Activated naive CD8-positive, alpha-beta T cell treated with anti-CD3 and anti-CD28 coated beads, Interleukin-2, amount 50 U/mL, for 24 hours (primary cell): ENCODE measurements around the gene ADAMTS10.
"Not testable (repeated sequence)": the region's sequence is repeated elsewhere in the genome, so short reads cannot be mapped to it uniquely, and the experiment has no call there.

Experiments used
- ATAC-seq: fragments of 150-1000 bp; cut with Tn5 transposase; one replicate; pipeline ENCODE4 v1.10.0; 2021
- DNase-seq: peaks from one replicate; pipeline ENCODE4 v3.0.0; 2021
- H3K27ac Mint-ChIP-seq: one replicate; pipeline ENCODE4 v1.8.0; 2021; ENCODE audit warnings: mild to moderate bottlenecking, mixed read lengths
- H3K27me3 Mint-ChIP-seq: one replicate; pipeline ENCODE4 v1.8.0; 2021; ENCODE audit warnings: mixed read lengths
- H3K36me3 Mint-ChIP-seq: one replicate; pipeline ENCODE4 v1.8.0; 2021; ENCODE audit warnings: low read depth, mixed read lengths
- H3K4me1 Mint-ChIP-seq: one replicate; pipeline ENCODE4 v1.8.0; 2021; ENCODE audit warnings: mixed read lengths
- H3K4me3 Mint-ChIP-seq: one replicate; pipeline ENCODE4 v1.8.0; 2021; ENCODE audit warnings: mild to moderate bottlenecking, moderate library complexity, mixed read lengths
- H3K9me3 Mint-ChIP-seq: one replicate; pipeline ENCODE4 v1.8.0; 2021; ENCODE audit warnings: mixed read lengths

Gene ADAMTS10

DNA sequence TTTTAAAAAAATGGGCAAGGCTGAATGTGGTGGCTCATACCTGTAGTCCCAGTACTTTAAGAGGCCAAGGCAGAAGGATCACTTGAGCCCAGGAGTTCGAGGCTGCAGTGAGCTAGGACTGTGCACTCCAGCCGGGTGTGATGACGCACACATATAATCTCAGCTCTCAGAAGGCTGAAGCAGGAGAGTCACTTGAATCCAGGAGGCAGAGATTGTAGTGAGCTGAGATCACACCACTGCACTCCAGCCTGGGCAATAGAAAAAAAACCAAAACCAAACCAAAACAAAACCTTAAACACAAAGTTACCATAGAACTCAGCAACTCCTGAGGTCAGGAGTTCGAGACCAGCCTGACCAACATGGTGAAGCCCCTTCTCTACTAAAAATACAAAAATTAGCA is 26.6 kb upstream of the ADAMTS10 start:
- DNase-seq, H3K36me3 Mint-ChIP-seq, ATAC-seq, H3K27ac Mint-ChIP-seq, H3K4me1 Mint-ChIP-seq, H3K4me3 Mint-ChIP-seq, H3K9me3 Mint-ChIP-seq: not testable (repeated sequence)
- peaks cover 20% of the 10 kb centered on the region for H3K27me3 Mint-ChIP-seq

- no peaks in the 10 kb centered on the region for H3K9me3 Mint-ChIP-seq
- H3K4me1 Mint-ChIP-seq, result peaks cover 6% of the 10 kb centered on the region
- no peak overlapping the region for H3K27ac Mint-ChIP-seq
- peaks cover 17% of the 10 kb centered on the region for H3K27me3 Mint-ChIP-seq
- no peak for DNase-seq
- no peak overlapping the region for H3K4me3 Mint-ChIP-seq
- ATAC-seq, result no peak
- no peaks in the 10 kb centered on the region for H3K36me3 Mint-ChIP-seq
Observed at GRCh38 chr19:8635422-8635821, 24.9 kb upstream of the ADAMTS10 start.

DNA sequence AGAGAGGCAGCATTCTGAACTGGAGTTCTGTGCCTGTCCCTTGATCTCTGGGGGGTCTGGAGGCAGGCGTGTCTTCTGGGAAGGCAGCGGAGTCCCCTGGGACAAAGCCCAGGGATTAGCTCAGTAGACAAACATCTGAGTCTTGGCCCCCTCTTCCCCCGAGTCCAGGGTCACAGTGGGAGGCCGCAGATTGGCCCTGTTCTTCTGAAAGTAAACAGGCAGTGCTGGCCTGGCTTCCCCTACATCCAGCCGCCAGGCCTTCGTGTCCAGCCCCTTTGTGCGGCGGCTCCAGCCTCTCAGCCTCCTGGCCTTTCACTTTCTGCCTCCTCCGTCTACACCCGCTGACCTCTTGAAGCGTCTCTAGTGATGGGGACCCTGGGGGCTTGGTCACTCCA is 20.9 kb upstream of the ADAMTS10 start:
- no peak overlapping the region for H3K27ac Mint-ChIP-seq
- H3K36me3 Mint-ChIP-seq, result no peaks in the 10 kb centered on the region
- H3K27me3 Mint-ChIP-seq, result no peaks in the 10 kb centered on the region
- H3K9me3 Mint-ChIP-seq, result no peaks in the 10 kb centered on the region
- DNase-seq (no peak), ATAC-seq (no peak)
- H3K4me3 Mint-ChIP-seq, result no peak overlapping the region
- no peaks in the 10 kb centered on the region for H3K4me1 Mint-ChIP-seq

- Mint-ChIP-seq H3K27me3 (no peaks in the 10 kb centered on the region), H3K27ac (no peak overlapping the region), H3K36me3 (no peaks in the 10 kb centered on the region), H3K4me3 (no peak overlapping the region), H3K4me1 (no peaks in the 10 kb centered on the region), H3K9me3 (no peaks in the 10 kb centered on the region)
- ATAC-seq, result no peak
- no peak for DNase-seq
Observed at GRCh38 chr19:8630796-8631424, 20.4 kb upstream of the ADAMTS10 start.

DNA sequence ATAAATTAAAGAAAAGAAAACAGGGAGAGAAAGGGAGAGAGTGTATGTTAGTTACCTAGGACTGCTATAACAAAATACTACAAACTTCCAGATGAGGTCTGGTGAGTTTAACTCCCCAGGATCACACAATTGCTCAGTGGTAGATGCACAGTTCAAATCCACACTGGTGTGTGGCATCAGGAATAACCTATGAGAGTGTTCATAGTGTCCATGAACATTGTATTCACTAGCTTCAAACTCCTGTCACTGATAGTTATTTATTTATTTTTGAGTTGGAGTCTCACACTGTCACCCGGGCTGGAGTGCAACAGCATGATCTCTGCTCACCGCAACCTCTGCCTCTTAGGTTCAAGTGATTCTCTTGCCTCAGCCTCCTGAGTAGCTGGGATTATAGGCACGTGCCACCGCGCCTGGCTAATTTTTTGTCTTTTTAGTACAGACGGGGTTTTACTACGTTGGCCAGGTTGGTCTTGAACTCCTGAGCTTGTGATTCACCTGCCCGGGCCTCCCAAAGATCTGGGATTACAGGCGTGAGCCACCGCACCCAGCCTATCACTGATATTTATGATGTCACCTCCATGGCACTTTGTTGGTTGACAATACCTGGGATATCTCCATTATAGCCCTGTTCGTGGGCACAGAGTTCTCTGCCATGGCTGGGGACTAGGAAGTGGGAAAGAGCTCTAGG is 19.6 kb upstream of the ADAMTS10 start, which contains the start of gene NFILZ:
NFILZ (plus strand) TSS at position 638 of the 688 bp plus-strand sequence. CDS start 46,133 bp downstream, outside the sequence.
- H3K9me3 Mint-ChIP-seq, result no peaks in the 10 kb centered on the region
- no peaks in the 10 kb centered on the region for H3K27me3 Mint-ChIP-seq
- no peaks in the 10 kb centered on the region for H3K4me1 Mint-ChIP-seq
- no peak within 1 kb of the TSS for H3K4me3 Mint-ChIP-seq
- no peak within 1 kb of the TSS for H3K27ac Mint-ChIP-seq
- DNase-seq (no peak), ATAC-seq (no peak)
- H3K36me3 Mint-ChIP-seq, result no peaks in the 10 kb centered on the region

DNA sequence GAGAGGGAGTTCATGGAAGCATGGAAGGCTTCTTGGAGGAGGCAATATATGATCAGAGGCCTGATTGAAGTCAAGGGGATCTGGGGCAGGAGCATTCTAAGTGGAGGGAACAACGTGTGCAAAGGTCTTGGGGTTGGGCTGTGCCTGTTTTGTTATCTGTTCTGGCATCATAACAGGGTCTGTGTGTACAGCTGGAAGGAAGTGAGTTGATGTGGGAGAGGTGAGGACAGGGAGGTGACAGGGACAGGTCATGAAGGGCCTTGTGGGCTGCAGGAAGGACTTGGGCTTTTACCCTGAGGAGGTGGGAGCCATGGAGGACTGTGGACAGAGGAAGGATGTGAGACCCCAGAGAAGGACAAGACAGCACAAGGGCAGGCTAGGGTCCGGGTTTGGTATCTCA is 18.7 kb upstream of the ADAMTS10 start:
- H3K9me3 Mint-ChIP-seq, result no peaks in the 10 kb centered on the region
- no peak for DNase-seq
- no peaks in the 10 kb centered on the region for H3K36me3 Mint-ChIP-seq
- H3K4me1 Mint-ChIP-seq, result no peaks in the 10 kb centered on the region
- H3K4me3 Mint-ChIP-seq, result no peak overlapping the region
- no peak overlapping the region for H3K27ac Mint-ChIP-seq
- no peaks in the 10 kb centered on the region for H3K27me3 Mint-ChIP-seq
- ATAC-seq, result no peak

DNA sequence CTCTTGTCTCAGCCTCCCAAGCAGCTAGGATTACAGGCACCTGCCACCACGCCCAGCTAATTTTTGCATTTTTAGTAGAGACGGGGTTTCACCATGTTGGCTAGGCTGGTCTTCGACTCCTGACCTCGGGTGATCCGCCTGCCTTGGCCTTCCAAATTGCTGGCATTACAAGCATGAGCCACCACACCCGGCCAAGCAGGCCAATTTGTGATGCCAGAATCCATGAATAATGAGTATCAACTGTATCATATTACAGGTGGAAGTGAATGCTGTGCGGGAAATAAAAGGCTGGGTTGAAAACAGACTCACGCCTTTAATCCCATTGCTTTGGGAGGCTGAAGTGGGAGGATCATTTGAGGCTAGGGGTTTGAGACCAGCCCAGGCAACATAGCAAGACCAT is 16.3 kb upstream of the ADAMTS10 start:
- H3K27me3 Mint-ChIP-seq, result no peaks in the 10 kb centered on the region
- no peak for ATAC-seq

DNA sequence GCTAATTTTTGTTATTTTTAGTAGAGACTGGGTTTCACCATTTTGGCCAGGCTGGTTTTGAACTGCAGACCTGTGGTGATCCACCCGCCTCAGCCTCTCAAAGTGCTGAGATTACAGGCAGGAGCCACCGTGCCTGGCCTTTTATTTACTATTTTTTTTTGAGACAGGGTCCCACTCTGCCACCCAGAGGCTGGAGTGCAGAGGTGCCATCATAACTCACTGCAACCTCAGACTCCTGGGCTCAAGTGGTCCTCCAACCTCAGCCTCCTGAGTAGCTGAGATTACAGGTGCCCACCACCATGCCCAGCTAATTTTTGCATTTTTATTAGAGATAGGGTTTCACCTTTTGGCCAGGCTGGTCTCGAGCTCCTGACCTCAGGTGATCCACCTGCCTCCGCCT is 12.4 kb upstream of the ADAMTS10 start:
- H3K9me3 Mint-ChIP-seq, H3K4me1 Mint-ChIP-seq, H3K36me3 Mint-ChIP-seq, ATAC-seq, H3K27me3 Mint-ChIP-seq, H3K27ac Mint-ChIP-seq, DNase-seq, H3K4me3 Mint-ChIP-seq: not testable (repeated sequence)

More for the DNA sequence above, 16.3 kb upstream of the ADAMTS10 start:
- H3K4me1 Mint-ChIP-seq, result no peaks in the 10 kb centered on the region
- no peaks in the 10 kb centered on the region for H3K36me3 Mint-ChIP-seq
- no peak overlapping the region for H3K4me3 Mint-ChIP-seq
- H3K27ac Mint-ChIP-seq, result no peak overlapping the region
- no peaks in the 10 kb centered on the region for H3K9me3 Mint-ChIP-seq
- DNase-seq, result no peak

- H3K27ac Mint-ChIP-seq, result no peak overlapping the region
- H3K36me3 Mint-ChIP-seq, result no peaks in the 10 kb centered on the region
- no peaks in the 10 kb centered on the region for H3K9me3 Mint-ChIP-seq
- no peaks in the 10 kb centered on the region for H3K27me3 Mint-ChIP-seq
- H3K4me1 Mint-ChIP-seq, result peaks cover 5% of the 10 kb centered on the region
- ATAC-seq, result no peak
- no peak for DNase-seq
- H3K4me3 Mint-ChIP-seq, result no peak overlapping the region
Observed at GRCh38 chr19:8618751-8619150, 8.2 kb upstream of the ADAMTS10 start.

DNA sequence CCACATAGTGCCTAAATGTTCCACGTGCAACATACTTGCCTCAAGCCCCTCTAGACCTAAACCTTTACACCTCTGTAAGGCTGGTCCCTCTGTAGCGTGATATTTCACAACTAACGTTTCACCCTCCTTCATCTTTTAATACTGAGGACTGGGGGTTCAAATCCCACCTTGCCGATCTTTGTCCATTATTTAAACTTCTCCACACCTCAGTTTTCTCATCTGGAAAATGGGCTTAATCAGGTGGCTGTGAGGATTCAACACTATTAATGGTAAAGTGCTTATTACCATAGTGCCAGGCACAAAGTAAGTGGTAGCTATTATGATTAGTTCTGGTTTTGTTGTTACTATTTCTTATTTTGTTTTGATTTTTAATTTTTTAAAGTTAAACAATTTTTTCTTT is 7.5 kb upstream of the ADAMTS10 start:
- peaks cover 5% of the 10 kb centered on the region for H3K4me1 Mint-ChIP-seq
- H3K36me3 Mint-ChIP-seq, result no peaks in the 10 kb centered on the region
- no peak overlapping the region for H3K27ac Mint-ChIP-seq

DNA sequence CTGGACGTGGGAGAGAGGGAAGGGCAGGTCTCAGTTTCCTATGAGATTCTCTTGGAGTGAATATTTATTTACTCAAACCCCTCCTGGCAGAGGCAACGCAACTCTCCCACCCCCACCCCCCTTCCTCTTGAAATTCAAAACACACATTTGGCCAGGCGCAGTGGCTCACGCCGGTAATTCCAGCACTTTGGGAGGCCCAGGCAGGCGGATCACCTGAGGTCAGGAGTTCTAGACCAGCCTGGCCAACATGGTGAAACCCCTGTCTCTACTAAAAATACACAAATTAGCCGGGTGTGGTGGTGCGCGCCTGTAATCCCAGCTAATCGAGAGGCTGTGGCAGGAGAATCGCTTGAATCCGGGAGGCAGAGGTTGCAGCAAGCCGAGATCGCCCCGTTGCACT is 6.8 kb upstream of the ADAMTS10 start:
- peaks cover 11% of the 10 kb centered on the region for H3K4me1 Mint-ChIP-seq
- H3K4me3 Mint-ChIP-seq, DNase-seq, H3K27ac Mint-ChIP-seq, H3K36me3 Mint-ChIP-seq, H3K9me3 Mint-ChIP-seq, H3K27me3 Mint-ChIP-seq, ATAC-seq: not testable (repeated sequence)

More for the DNA sequence above, 7.5 kb upstream of the ADAMTS10 start:
- Mint-ChIP-seq H3K9me3 (no peaks in the 10 kb centered on the region), H3K4me3 (no peak overlapping the region), H3K27me3 (no peaks in the 10 kb centered on the region)
- ATAC-seq, result no peak
- DNase-seq, result no peak

GRCh38 chr19:8616861-8617260 is 6.3 kb upstream of the ADAMTS10 start:
- DNase-seq (no peak), ATAC-seq (no peak)
- no peak overlapping the region for H3K27ac Mint-ChIP-seq
- H3K9me3 Mint-ChIP-seq, result no peaks in the 10 kb centered on the region
- no peak overlapping the region for H3K4me3 Mint-ChIP-seq
- peaks cover 16% of the 10 kb centered on the region for H3K4me1 Mint-ChIP-seq
- no peaks in the 10 kb centered on the region for H3K27me3 Mint-ChIP-seq
- no peaks in the 10 kb centered on the region for H3K36me3 Mint-ChIP-seq

- no peaks in the 10 kb centered on the region for H3K9me3 Mint-ChIP-seq
- ATAC-seq (peak; percentile 41), DNase-seq (peak; percentile 66)
- no peak overlapping the region for H3K27ac Mint-ChIP-seq
- H3K36me3 Mint-ChIP-seq, result no peaks in the 10 kb centered on the region
- no peaks in the 10 kb centered on the region for H3K27me3 Mint-ChIP-seq
- no peak overlapping the region for H3K4me3 Mint-ChIP-seq
- H3K4me1 Mint-ChIP-seq, result peaks cover 18% of the 10 kb centered on the region
Observed at GRCh38 chr19:8615813-8616596, 5.5 kb upstream of the ADAMTS10 start.

- Mint-ChIP-seq H3K4me3 (no peak overlapping the region), H3K36me3 (no peaks in the 10 kb centered on the region), H3K27me3 (peaks cover 2% of the 10 kb centered on the region), H3K4me1 (peaks cover 22% of the 10 kb centered on the region), H3K9me3 (no peaks in the 10 kb centered on the region), H3K27ac (no peak overlapping the region)
- ATAC-seq (no peak), DNase-seq (no peak)
Observed at GRCh38 chr19:8615024-8615423, 4.5 kb upstream of the ADAMTS10 start.

DNA sequence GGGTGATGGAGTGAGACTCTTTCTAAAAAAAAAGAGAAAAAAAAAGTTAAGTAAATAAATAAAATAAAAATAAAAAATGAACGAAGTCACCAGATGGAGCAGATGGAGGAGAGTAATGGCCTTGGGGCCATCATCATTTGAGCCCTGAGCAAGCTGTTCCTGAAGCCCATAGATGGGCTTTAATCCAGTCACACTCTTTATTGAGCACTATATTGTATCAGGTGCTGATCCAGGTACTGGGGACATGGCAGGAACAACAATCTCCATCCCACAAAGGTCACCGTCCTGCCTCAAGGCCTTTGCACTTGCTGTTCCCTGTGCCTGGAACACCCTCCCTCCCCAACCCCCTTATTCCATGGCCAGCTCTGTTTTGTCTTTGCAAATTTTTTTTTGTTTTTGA is 3.9 kb upstream of the ADAMTS10 start:
- Mint-ChIP-seq H3K4me1 (peaks cover 27% of the 10 kb centered on the region), H3K36me3 (peaks cover 2% of the 10 kb centered on the region), H3K9me3 (no peaks in the 10 kb centered on the region), H3K27ac (no peak overlapping the region), H3K27me3 (peaks cover 7% of the 10 kb centered on the region), H3K4me3 (no peak overlapping the region)
- DNase-seq (no peak), ATAC-seq (no peak)
